Activated naive CD4-positive, alpha-beta T cell treated with anti-CD3 and anti-CD28 coated beads, Interleukin-2, amount 50 U/mL, for 16 hours (primary cell): ENCODE data around the gene EIF1AD.
"Not testable (repeated sequence)": the region's sequence is repeated elsewhere in the genome, so short reads cannot be mapped to it uniquely, and the experiment has no call there.

ENCODE experiments used
- DNase-seq: peaks from one replicate; pipeline ENCODE4 v3.0.0-alpha.2; 2020

EIF1AD gene

DNA sequence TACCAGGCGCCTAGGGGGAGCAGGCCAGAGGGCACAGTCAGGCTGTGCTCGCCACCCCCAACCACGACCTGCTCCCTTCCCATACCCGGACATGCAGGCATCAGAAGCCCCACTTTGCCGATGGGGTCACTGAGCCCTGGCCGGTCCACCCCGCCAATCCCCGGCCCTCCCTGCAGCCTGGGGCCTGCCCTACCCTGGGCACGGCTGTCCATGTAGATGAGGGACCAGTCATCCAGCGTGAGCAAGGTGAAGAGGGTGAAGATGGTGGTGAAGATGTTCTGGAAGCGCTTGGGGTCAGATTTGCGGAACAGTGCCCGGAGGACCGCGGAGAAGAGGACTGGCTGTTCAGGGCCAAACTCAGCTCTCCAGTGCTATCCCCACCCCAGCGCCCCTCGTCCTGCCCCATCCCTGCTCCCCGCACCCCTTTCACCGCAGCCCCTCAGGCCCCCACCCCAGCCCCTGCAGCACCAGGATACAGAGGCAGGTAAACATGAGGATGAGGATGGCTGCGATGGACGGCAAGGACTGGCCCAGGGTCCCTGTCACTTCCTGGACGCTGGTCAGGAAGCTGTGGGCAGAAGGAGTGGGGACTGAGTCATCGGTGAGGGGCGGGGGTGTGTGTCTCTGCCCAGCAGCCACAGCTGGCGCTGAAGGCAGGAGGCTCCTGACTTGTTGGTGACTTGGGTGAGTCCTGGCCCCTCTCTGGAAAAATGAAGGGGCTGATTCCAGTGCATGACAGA is 18.8 kb upstream of the EIF1AD start:
- no peak for DNase-seq

GRCh38 chr11:66020212-66020611 is 18.3 kb upstream of the EIF1AD start:
- no peak for DNase-seq

DNA sequence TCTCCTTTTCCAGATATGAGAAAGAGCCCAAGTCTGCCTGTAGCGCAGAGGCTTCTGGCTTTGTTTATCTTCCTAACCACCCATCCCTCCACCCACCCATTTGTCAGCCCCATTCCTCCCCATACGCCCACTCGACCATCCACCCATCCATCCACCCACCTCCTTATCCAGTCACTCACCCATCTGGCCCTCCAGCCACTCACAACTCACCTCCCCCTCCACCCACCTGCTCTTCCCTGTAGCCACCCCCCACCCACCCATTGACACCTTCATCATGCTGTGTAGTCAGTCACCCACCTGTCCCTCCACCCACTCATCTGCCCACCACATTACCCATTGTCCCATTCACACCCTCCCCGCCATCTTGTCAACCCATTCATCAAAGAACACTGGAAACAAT is 15.4 kb upstream of the EIF1AD start:
- no peak for DNase-seq

- DNase-seq, result no peak
Measured at GRCh38 chr11:66016793-66017177, 14.8 kb upstream of the EIF1AD start.

GRCh38 chr11:66015936-66016792 is 14.2 kb upstream of the EIF1AD start:
- DNase-seq, result no peak

GRCh38 chr11:66015454-66015881 is 13.5 kb upstream of the EIF1AD start:
- no peak for DNase-seq

DNA sequence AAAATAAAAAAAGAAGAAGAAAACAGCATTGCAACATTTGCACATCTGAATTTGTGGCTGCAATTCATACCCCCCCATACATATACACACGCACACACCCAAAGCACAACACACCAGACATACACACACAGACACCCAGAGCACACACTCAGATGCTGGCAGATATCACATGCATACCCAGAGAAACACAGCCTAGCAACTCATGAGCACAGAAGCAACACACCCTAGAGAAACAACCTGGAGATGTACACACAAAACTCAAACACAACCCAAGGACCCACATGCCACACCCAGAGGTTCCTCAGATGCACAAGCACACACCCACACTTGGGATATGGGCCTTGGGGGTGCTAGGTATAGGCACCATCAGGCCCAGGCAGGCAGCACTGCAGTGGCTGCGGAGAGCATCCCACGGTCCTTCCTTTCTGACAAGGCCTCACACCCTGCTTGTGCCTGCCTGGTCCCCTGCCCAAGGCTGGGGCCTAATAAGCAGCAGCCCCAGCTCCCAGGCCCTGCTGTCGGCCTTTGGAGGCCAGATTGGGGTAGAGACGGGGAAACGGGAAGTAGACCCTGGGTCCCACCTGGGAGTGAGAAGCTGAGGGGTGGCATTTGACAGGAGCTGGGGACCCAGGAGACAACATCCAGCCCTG is 13.0 kb upstream of the EIF1AD start:
- DNase-seq, result no peak

DNA sequence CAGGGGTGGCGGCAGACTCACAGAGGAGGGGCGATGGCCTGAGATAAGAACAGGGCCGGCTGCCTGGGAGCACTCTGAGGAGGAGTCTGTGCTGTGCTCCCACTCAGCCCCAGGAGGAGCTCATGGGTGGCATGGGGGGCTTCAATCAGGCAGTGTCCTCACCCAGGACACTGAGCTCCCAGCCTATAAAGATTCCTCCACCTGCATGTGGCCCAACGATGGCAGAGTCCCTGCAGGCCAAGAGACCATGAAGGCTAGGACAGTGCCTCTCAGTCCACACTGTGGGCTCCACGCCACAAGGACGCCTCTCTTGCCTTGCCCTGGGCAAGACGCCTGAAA is 11.8 kb upstream of the EIF1AD start:
- DNase-seq, result no peak

GRCh38 chr11:66012946-66013761 is 11.2 kb upstream of the EIF1AD start:
- DNase-seq, result no peak

DNA sequence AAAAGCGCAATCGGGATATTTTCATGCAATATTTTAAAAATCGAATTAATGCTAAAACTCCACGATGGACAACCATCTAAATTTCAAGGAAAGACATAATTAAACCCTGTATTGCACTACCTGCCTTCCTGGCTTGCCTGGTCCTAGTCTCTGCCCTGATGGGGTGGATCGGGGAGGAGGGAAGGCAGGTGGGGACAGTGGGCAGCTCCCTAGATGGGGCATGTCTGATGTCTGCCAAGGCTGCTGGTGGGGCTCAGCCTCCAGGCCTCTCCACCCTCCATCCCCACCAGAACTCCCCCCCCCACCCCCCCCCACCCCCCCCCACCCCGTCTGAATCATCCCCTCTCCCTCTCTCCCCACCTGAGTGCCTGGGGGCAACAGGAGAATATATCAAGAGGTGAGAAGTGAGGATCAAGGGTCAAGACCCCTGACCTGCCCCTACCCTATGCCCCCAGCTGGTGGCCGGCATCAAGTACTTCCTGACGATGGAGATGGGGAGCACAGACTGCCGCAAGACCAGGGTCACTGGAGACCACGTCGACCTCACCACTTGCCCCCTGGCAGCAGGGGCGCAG is 10.5 kb upstream of the EIF1AD start:
- DNase-seq, result no peak

DNA sequence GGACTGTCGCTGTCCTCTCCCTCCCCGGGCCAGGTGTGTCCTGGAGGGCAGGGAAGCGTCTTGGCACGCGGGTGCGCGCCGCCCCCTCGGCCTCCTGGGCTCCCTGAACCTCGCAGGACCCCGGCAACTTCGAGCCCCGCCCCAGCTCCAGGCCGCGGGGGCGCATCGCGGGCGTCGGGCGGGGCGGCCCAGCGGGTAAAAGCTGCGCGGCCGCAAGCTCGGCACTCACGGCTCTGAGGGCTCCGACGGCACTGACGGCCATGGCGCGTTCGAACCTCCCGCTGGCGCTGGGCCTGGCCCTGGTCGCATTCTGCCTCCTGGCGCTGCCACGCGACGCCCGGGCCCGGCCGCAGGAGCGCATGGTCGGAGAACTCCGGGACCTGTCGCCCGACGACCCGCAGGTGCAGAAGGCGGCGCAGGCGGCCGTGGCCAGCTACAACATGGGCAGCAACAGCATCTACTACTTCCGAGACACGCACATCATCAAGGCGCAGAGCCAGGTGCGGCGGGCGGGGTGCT is 9.9 kb upstream of the EIF1AD start, which contains the start of gene CST6:
TSS of gene CST6 (plus strand) at position 224 of the 519 bp plus-strand sequence. CDS start at position 261, 37 bp downstream.
- DNase-seq, result no peak

- DNase-seq, result no peak
Measured at GRCh38 chr11:66011239-66011784, 9.4 kb upstream of the EIF1AD start.

- DNase-seq, result not testable (repeated sequence)
Measured at GRCh38 chr11:66010036-66010435, 8.1 kb upstream of the EIF1AD start.

DNA sequence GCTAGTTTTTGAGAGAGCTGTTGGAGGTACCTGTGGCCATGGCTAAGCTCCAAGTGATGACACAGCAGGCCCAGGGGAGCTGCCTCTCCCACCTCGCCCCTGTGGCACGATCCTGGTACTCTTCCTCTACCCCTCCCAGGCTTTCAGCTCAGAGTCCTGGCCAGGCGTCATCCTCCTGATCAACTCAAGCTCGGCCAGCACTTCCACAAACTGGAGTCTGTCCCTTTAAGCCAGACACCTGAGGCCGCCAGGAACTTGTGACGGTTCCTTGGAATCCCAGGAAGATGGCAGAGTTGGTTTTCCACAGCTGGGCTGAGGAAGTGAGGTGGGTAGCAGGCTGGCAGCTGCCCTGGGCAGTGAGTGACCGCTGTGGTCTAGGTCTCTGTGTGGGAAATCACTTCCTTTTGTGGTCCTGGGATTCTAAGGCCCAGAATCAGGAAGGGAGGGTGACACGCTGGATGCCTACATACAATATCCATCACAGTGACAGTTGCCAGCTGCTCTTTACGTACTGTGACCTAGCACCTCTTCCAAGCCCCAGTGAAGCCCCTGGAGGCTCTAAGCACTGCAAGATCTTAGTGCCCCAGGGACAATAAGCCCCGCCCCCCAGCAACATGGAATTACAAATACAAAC is 6.6 kb upstream of the EIF1AD start:
- no peak for DNase-seq

DNA sequence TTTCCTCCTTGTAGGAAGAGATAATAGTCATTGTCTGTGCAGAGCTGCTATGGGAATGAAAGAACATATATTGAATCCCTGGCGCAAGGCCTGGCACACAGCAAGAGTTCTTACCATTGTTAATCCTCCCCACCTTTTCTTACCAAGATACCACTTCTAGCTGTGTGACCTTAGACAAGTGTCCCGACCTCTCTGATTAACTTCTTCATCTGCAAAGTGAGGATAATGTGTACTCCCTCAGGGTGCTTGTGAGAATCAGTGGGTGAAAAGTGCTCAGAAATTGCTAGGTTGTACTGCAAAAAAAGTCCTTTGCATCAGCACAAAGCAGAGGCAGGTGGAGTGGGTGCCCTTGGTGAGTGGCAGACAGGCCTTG is 6.1 kb upstream of the EIF1AD start:
- DNase-seq, result no peak

DNA sequence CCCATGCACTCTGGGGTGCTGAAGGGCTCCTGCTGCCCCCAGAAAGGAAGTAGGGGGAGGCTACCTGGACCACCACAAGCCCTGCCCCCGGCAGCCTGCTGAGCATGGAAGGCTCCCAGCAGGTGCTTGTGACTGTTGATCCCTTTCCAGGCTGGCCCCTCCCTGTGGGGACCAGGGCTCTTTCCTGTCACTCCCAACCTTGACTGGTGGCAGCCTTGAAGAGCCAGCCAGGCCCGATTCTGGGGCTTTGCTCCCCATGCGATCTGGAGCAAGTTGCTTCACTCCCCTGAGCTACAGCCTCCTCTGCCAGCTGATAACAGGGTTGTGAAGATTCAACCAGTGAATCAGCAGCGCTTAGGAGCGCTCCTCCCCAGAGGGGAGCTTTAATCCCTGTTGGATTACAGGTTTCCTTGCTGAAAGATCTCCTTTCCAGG is 5.3 kb upstream of the EIF1AD start:
- no peak for DNase-seq

DNA sequence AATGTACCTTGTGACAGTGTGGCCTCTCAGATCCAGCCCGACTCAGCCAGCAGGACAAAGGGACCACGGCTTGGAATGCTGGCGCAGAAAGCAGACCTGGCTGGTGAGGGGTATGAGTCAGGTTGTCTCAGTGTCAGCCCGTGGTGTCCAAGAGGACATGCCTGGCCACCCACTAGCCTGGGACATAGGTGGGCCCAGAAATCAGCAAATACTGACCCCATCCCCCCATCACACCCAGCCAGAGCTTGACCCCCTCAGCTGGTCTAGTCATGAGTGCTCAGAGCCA is 4.9 kb upstream of the EIF1AD start:
- DNase-seq, result no peak

GRCh38 chr11:66006134-66006890 is 4.4 kb upstream of the EIF1AD start:
- DNase-seq, result no peak

- no peak for DNase-seq
Measured at GRCh38 chr11:66004186-66004585, 2.2 kb upstream of the EIF1AD start.

DNA sequence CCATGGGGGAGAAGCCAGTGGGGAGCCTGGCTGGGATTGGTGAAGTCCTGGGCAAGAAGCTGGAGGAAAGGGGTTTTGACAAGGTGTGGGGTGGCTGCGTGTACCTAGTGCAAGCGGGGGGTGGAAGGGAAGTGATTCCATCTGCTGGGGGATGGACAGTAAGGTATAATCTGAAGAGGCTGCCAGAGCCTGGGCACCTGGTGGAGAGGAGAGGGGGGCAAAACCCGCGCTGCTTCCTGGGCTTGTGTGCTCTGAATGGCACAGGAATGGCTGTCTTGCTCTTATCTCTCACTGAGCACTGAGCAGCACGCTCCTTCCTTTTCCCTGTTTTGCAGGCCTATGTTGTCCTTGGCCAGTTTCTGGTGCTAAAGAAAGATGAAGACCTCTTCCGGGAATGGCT is 1.3 kb upstream of the EIF1AD start:
- DNase-seq, result no peak
